Keratinocyte (primary cell): ENCODE measurements around the gene ACACB.

Experiments used
- EZH2 ChIP-seq: IDR thresholded peaks from one replicate; pipeline ENCODE4 v1.6.1; 2012; ENCODE audit warnings: inconsistent platforms, mild to moderate bottlenecking, low read length, moderate library complexity
- TF ChIP-seq, protein P1 (sequence below), 3 experiments: IDR thresholded peaks in 1 of 3; conservative IDR thresholded peaks in 1 of 3; optimal IDR thresholded peaks in 1 of 3; 2 replicates in 2 of 3; 3 replicates in 1 of 3; pipeline versions ENCODE3 to v1.5.1; 2011; ENCODE audit warnings: low read length in 3 of 3, mild to moderate bottlenecking in 3 of 3, moderate library complexity in 2 of 3, control low read depth in 1 of 3, inconsistent platforms in 1 of 3; ENCODE audit not compliant: insufficient read depth in 2 of 3; ENCODE audit errors: extremely low read depth in 1 of 3

DNA sequence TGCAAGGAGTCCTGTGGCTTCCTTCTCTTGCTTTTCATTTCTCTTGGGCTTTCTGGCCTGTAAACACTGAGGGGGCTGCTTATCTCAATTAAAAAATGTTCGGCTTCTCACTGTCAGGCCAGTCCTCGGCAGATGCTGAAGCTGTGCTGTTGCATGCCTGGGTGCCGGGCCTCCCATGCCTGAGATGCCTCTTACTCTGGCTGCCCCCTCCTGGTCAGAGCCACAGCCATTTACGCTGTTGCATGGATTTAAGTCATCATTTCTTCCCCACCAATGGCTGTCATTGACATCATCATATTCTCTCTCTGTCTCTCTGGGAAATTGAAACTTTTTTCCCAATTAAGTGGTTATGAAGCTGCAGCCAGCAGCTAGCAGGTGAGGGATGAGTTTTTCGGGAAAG lies 139.0 kb downstream of the ACACB start:
- TF ChIP-seq EZH2: no peak
- TF ChIP-seq, protein P1, sequence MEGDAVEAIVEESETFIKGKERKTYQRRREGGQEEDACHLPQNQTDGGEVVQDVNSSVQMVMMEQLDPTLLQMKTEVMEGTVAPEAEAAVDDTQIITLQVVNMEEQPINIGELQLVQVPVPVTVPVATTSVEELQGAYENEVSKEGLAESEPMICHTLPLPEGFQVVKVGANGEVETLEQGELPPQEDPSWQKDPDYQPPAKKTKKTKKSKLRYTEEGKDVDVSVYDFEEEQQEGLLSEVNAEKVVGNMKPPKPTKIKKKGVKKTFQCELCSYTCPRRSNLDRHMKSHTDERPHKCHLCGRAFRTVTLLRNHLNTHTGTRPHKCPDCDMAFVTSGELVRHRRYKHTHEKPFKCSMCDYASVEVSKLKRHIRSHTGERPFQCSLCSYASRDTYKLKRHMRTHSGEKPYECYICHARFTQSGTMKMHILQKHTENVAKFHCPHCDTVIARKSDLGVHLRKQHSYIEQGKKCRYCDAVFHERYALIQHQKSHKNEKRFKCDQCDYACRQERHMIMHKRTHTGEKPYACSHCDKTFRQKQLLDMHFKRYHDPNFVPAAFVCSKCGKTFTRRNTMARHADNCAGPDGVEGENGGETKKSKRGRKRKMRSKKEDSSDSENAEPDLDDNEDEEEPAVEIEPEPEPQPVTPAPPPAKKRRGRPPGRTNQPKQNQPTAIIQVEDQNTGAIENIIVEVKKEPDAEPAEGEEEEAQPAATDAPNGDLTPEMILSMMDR (optimal IDR thresholded peaks at IDR 0.05 in 1 of 3, IDR thresholded peaks at IDR 0.05 in 1 of 3, conservative IDR thresholded peaks at IDR 0.05 in 1 of 3; ENCODE audit: extremely low read depth in 1 of 3, insufficient read depth in 2 of 3, low read length in 3 of 3): peak in 1 of 3 experiments; percentile 53
